ENCODE data around the gene DHX34.

The DHX34 gene

DNA sequence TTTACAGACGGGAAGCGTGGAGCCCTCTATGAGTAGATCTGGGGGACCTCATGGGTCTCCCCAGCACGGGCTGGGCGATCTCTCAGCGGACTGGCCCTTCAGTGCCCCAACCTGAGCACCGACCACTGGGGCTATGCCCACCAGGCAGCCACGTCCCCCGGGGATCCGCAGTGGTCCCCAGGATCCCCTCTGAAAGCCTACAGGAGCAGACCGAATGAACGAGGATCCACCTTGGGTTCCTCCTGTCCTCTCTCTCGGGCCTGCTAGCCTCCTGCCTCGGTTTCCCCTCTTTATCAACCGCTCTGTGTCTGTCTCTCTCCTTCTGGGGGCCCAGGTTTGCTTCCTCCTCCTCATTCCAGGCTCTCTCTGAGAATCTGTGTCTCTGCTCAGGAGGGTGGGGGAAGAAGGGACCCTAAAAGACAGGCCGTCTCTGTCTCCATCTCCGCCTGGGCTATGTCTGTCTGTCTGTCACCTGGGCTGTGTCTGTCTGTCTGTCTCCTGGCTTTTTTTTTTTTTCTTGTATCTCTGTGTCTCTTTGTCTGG is 72.2 kb downstream of the DHX34 start:
- no peak for TF ChIP-seq TEAD4 (IDR thresholded peaks at IDR 0.05)
- no peak for TF ChIP-seq RAD21 (IDR thresholded peaks at IDR 0.05; ENCODE audit: low read depth)
- TF ChIP-seq EP300 (IDR thresholded peaks at IDR 0.05; ENCODE audit: borderline replicate concordance), result no peak
- no peak for TF ChIP-seq CREB1 (IDR thresholded peaks at IDR 0.05; ENCODE audit: low read depth)
- TF ChIP-seq ZBTB7A (IDR thresholded peaks at IDR 0.05; ENCODE audit: low read depth), result no peak
- TF ChIP-seq, protein P1, sequence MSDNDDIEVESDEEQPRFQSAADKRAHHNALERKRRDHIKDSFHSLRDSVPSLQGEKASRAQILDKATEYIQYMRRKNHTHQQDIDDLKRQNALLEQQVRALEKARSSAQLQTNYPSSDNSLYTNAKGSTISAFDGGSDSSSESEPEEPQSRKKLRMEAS (IDR thresholded peaks at IDR 0.05), result no peak
- TF ChIP-seq, protein P2, sequence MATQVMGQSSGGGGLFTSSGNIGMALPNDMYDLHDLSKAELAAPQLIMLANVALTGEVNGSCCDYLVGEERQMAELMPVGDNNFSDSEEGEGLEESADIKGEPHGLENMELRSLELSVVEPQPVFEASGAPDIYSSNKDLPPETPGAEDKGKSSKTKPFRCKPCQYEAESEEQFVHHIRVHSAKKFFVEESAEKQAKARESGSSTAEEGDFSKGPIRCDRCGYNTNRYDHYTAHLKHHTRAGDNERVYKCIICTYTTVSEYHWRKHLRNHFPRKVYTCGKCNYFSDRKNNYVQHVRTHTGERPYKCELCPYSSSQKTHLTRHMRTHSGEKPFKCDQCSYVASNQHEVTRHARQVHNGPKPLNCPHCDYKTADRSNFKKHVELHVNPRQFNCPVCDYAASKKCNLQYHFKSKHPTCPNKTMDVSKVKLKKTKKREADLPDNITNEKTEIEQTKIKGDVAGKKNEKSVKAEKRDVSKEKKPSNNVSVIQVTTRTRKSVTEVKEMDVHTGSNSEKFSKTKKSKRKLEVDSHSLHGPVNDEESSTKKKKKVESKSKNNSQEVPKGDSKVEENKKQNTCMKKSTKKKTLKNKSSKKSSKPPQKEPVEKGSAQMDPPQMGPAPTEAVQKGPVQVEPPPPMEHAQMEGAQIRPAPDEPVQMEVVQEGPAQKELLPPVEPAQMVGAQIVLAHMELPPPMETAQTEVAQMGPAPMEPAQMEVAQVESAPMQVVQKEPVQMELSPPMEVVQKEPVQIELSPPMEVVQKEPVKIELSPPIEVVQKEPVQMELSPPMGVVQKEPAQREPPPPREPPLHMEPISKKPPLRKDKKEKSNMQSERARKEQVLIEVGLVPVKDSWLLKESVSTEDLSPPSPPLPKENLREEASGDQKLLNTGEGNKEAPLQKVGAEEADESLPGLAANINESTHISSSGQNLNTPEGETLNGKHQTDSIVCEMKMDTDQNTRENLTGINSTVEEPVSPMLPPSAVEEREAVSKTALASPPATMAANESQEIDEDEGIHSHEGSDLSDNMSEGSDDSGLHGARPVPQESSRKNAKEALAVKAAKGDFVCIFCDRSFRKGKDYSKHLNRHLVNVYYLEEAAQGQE (IDR thresholded peaks at IDR 0.05; ENCODE audit: low read depth), result no peak

GRCh38 chr19:47421844-47422395 is 72.8 kb downstream of the DHX34 start:
- TF ChIP-seq, protein P1 (IDR thresholded peaks at IDR 0.05), result no peak
- peak; percentile 35; the same call in 1 of the 2 replicates for TF ChIP-seq ZBTB7A (IDR thresholded peaks at IDR 0.05; ENCODE audit: low read depth)

- TF ChIP-seq, protein P1 (IDR thresholded peaks at IDR 0.05), result no peak
- TF ChIP-seq, protein P3, sequence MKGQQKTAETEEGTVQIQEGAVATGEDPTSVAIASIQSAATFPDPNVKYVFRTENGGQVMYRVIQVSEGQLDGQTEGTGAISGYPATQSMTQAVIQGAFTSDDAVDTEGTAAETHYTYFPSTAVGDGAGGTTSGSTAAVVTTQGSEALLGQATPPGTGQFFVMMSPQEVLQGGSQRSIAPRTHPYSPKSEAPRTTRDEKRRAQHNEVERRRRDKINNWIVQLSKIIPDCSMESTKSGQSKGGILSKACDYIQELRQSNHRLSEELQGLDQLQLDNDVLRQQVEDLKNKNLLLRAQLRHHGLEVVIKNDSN (IDR thresholded peaks at IDR 0.05), result no peak
- no peak for TF ChIP-seq TCF12 (IDR thresholded peaks at IDR 0.05; ENCODE audit: low read depth)
- TF ChIP-seq, protein P2 (IDR thresholded peaks at IDR 0.05; ENCODE audit: low read depth), result no peak
- no peak for TF ChIP-seq TAF1 (IDR thresholded peaks at IDR 0.05; ENCODE audit: low read depth)
- TF ChIP-seq NFIC (IDR thresholded peaks at IDR 0.05), result no peak
- no peak for TF ChIP-seq RAD21 (IDR thresholded peaks at IDR 0.05; ENCODE audit: low read depth)
- no peak for TF ChIP-seq CREB1 (IDR thresholded peaks at IDR 0.05; ENCODE audit: low read depth)
- no peak for TF ChIP-seq FOXM1 (IDR thresholded peaks at IDR 0.05; ENCODE audit: borderline replicate concordance, low read depth)
- no peak for TF ChIP-seq YY1 (IDR thresholded peaks at IDR 0.05; ENCODE audit: low read depth)
- no peak for TF ChIP-seq TEAD4 (IDR thresholded peaks at IDR 0.05)
- no peak for TF ChIP-seq EP300 (IDR thresholded peaks at IDR 0.05; ENCODE audit: borderline replicate concordance)
- no peak for TF ChIP-seq EGR1 (IDR thresholded peaks at IDR 0.05)
- TF ChIP-seq CEBPB (IDR thresholded peaks at IDR 0.05), result no peak
- TF ChIP-seq ZBTB7A (IDR thresholded peaks at IDR 0.05; ENCODE audit: low read depth), result no peak
These were observed 73.5 kb downstream of the DHX34 start for GRCh38 chr19:47422417-47423163.

DNA sequence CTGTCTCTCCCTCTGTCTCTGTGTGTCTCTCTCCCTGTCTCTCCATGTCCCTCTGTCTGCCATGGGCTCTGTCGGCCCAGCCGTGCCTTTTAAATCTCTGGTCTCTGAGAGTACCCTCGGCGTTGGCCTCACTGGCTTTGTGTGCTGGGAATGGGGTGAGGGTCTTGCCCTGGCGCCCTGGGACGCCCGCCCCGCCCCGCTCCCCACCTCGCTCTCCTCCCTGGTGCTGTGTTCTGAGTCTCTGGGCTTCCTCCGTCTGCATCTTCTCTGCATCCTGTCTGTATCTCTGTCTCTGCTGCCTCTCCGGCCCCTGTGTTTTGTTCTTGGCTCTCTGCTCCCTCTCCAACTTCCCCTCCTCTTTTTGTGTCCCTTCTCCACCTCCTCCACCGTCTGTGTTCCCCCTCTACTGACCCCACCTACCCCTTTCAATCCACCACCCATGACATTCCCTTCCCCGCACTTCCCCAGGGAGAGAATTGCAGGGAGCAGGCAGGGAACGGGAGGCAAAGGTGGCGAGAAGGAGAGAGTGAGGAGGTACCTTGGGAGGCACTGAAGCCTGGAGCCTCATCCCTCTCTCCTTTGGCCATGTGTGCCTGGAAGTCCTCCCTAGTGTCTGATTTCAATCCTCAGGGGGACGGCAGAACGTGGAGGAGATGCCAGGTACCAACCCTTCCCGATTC is 74.2 kb downstream of the DHX34 start:
- TF ChIP-seq TEAD4 (IDR thresholded peaks at IDR 0.05) (no peak), NFIC (IDR thresholded peaks at IDR 0.05) (no peak)

GRCh38 chr19:47427241-47428176 is 78.4 kb downstream of the DHX34 start:
- TF ChIP-seq, protein P1 (IDR thresholded peaks at IDR 0.05), result no peak
- TF ChIP-seq EGR1 (IDR thresholded peaks at IDR 0.05) (0 out of 2 replicates have a peak, but pooled peaks have one; percentile 8), RAD21 (IDR thresholded peaks at IDR 0.05; ENCODE audit: low read depth) (peak; percentile 91), NFIC (IDR thresholded peaks at IDR 0.05) (no peak), TEAD4 (IDR thresholded peaks at IDR 0.05) (no peak)
- TF ChIP-seq, protein P3 (IDR thresholded peaks at IDR 0.05), result no peak
